GM18517 (cell line): ENCODE data around the gene SNX12.
"Not testable (repeated sequence)": the region's sequence is repeated elsewhere in the genome, so short reads cannot be mapped to it uniquely, and the experiment has no call there.

Experiments
- ATAC-seq: cut with Tn5 transposase; IDR thresholded peaks from one replicate; pipeline ENCODE4 v1.9.1; 2021; ENCODE audit warnings: mild to moderate bottlenecking, moderate library complexity; ENCODE audit not compliant: unreplicated experiment

Gene SNX12

GRCh38 chrX:71095033-71095432 is 26.9 kb upstream of the SNX12 start:
- ATAC-seq, result no peak

DNA sequence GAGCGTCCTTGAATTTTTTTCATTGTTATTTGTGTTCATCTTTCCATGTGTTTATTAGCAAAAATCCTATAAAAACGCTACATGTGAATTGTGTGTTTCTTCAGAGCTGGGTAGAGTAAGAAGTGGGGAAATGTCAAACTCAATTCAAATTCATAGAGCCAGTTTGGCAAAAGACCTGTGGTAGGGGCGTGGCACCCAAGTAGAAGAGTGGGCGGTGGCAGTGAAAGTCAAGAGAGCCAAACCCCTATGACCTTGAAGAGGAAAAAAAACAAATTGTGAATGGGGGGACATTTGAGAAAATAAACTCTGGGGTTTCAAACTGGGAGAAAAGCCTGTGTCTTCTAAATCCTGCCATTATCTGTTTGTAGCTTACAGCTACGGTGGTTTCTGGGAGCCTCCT is 23.1 kb upstream of the SNX12 start:
- no peak for ATAC-seq

DNA sequence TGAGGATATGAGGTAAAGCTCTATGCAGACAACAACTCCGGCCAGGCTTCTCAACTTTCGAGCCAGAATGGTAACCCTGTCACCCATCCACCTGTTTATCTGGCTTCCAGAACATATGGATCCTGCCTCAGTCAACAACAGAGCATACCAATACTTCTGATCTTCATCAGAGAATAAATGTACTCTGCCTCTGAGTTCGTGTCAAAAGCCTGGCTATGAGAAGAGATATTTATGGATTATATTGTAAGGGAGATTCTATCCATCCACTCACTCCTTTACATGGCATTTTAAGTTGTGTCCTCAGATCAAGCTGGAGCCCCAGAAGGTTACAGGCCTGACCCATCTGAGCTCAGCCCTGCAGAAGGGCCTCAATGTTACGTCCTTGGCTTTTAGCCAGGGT is 17.8 kb upstream of the SNX12 start:
- no peak for ATAC-seq

DNA sequence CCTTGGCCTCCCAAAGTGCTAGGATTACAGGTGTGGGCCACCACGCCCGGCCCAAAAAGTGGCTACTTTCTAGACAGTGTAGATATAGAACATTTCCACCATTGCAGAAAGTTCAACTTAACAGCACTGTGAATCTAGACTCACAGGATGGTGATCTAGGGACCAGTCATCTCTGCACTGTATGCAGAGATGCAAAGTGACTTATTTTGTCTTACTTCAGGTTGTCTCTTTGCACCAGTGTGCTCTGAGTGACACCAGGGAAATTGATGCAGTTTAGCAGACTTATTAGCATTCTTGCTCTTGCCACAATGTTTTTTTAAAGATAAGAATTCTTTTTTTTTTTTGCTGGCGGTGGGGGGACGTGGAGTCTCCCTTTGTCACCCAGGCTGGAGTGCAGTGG is 14.7 kb upstream of the SNX12 start:
- no peak for ATAC-seq

DNA sequence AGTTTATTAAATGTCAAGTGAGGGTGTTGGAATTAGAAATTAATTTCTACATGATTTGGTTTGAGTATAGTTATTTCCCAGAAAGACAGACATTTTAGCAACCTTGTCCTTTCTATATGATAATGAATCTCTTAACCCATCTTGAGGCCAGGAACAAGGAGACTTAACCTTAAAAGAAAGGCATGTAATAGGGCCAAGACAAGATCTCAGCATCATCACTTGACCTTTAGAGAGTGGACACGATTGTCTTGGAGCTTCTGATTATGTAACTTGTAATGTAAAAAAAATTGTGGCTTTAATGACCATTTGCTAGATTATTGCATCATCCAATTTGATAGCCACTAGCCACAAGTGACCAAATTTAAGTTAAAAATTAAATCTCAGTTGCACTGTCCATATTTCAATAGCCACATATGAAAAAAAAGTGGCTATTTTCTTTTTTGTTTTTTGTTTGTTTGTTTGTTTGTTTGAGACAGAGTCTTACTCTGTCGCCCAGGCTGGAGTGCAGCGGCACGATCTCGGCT is 14.1 kb upstream of the SNX12 start:
- ATAC-seq, result no peak

- ATAC-seq, result no peak
These were observed 13.4 kb upstream of the SNX12 start for GRCh38 chrX:71081330-71082123.

GRCh38 chrX:71070531-71070930 is 2.4 kb upstream of the SNX12 start:
- no peak for ATAC-seq

- ATAC-seq, result peak; percentile 5
These were observed 456 bp downstream of the SNX12 start for GRCh38 chrX:71067712-71068043.

DNA sequence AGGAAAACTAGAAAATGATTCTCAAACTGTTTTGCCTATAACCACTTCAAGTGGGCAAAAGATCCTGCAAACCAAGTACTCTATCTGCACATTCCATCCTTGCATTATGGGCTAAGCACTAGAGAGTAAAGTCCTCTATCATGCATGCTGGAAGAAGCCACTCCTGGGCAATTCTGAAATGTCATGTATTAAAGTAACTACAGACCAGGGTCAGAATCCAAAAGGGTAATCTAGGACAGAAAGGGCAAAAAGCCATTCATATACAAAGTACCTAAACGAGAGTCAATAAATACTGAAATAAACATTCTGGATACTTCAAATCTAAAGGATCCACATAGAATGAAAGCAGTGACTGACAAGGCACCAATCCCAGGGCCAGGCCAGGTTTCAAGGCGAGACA is 1.0 kb downstream of the SNX12 start:
- ATAC-seq, result no peak

- ATAC-seq, result no peak
These were observed 8.0 kb downstream of the SNX12 start for GRCh38 chrX:71060127-71060526.

DNA sequence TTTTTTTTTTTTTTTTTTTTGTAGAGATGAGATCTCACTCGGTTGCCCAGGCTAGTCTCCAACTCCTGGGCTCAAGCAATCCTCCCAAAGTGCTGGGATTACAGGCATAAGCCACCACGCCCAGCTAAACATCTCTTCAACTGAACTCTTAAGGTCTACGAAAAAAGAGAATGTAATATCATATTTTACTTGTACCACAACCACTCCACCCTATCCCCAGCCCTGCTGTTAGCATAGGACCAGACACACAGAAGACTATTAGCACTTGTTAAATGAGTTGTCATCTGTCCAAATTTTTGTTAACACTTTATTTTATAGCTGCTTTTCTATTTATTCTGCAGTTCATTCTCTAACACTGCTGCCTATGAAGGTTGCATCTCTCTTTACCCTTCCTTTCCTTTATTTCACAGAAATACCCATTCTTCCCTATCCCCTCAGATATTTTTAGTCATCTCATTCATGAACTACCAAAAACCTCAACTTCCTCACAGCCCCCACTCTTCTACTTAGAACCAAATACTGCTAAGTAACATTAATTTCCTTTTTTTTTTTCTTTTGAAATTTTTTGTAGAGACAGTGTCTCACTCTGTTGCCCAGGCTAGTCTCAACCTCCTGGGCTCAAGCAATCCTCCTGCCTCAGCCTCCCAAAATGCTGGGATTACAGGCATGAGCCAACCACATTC is 10.1 kb downstream of the SNX12 start:
- no peak for ATAC-seq

- ATAC-seq, result no peak
These were observed 11.3 kb downstream of the SNX12 start for GRCh38 chrX:71056867-71057266.

DNA sequence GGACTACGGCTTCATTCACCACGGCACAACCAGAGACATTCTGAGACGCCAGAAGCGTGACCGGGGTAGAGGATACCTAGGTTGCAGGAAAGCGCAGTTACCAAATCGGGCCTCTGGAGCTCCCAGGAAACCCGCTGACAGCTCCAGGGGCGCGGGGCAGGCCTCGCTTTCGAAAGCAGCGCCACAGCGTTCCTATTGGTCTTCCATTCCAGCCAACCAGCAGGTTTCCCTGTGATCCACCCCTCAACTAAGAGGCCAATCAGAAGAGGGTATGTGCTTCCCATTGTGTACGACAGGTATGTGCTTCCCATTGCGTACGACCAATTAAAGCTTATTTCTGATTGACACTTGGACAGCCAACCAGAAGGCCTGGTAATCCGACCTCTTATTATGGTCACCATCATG is 14.9 kb downstream of the SNX12 start:
- peak; percentile 75 for ATAC-seq

GRCh38 chrX:71052721-71053120 is 15.4 kb downstream of the SNX12 start:
- peak; percentile 28 for ATAC-seq

- not testable (repeated sequence) for ATAC-seq
These were observed 20.2 kb downstream of the SNX12 start for GRCh38 chrX:71047891-71048290.

GRCh38 chrX:71017396-71017939 is 50.7 kb downstream of the SNX12 start:
- ATAC-seq, result no peak
